Measurements from ENCODE around the gene NBEA. TPM values are rescaled to one million over a fixed set of nuclear protein-coding genes. Genes with fewer than 3 reads are reported as not detected.

NBEA gene
- total and polyA plus RNA-seq, 2 experiments from 2014 or later, result 9.1 to 29.1 TPM

GRCh38 chr13:35165205-35165604 lies 223.1 kb downstream of the NBEA start (continued):
- TF ChIP-seq ZNF462 (CRISPR knock-in tag; IDR thresholded peaks at IDR 0.05) (no peak), NANOG (IDR thresholded peaks at IDR 0.05; ENCODE audit: borderline replicate concordance) (no peak), EZH2 (IDR thresholded peaks at IDR 0.05; ENCODE audit: low read depth, unreplicated experiment) (no peak)

- H4K20me1 ChIP-seq (replicated peaks; ENCODE audit: insufficient read depth), result no peaks in the 10 kb centered on the region
- DNase-seq (ENCODE audit: low spot score) (no peak), ATAC-seq (no peak)
- Mint-ChIP-seq H3K27me3 (ENCODE audit: insufficient read depth, low read depth, poor library complexity) (no peaks in the 10 kb centered on the region), H3K27ac (no peak overlapping the region), H3K4me1 (no peaks in the 10 kb centered on the region), H3K36me3 (ENCODE audit: low read depth) (no peaks in the 10 kb centered on the region; the same call in 2 of the 3 replicates), H3K4me3 (no peak overlapping the region), H3K9me3 (no peaks in the 10 kb centered on the region)
- H3K9me2 ChIP-seq (ENCODE audit: insufficient read depth), result no peaks in the 10 kb centered on the region
- H2AFZ ChIP-seq, result no peak overlapping the region
- H3K27me3 ChIP-seq (ENCODE audit: insufficient read depth), result no peaks in the 10 kb centered on the region
- H3K4me1 ChIP-seq (ENCODE audit: insufficient read depth), result no peaks in the 10 kb centered on the region
- no peak overlapping the region for H3K4me2 ChIP-seq
- peaks cover 3% of the 10 kb centered on the region; the same call in 1 of the 2 replicates for H3K36me3 ChIP-seq (ENCODE audit: insufficient read depth)
- H3K27ac ChIP-seq (ENCODE audit: low read depth), result no peak overlapping the region
- H3K79me2 ChIP-seq (replicated peaks; ENCODE audit: insufficient read depth), result no peaks in the 10 kb centered on the region
- H3F3A ChIP-seq (replicated peaks; ENCODE audit: low read depth), result no peaks in the 10 kb centered on the region
- H3K4me3 ChIP-seq, result no peak overlapping the region
- TF ChIP-seq ZNF114 (CRISPR knock-in tag; IDR thresholded peaks at IDR 0.05) (no peak), EZH2 (IDR thresholded peaks at IDR 0.05; ENCODE audit: low read depth, unreplicated experiment) (no peak), CREB1 (CRISPR knock-in tag; IDR thresholded peaks at IDR 0.05; ENCODE audit: low read depth) (no peak), ETS1 (IDR thresholded peaks at IDR 0.05) (no peak), JUNB (IDR thresholded peaks at IDR 0.05; ENCODE audit: unreplicated experiment) (no peak), REST (IDR thresholded peaks at IDR 0.05; ENCODE audit: unreplicated experiment) (no peak), POLR2AphosphoS5 (IDR thresholded peaks at IDR 0.05; ENCODE audit: low read depth) (no peak), STAT1 (IDR thresholded peaks at IDR 0.05; ENCODE audit: unreplicated experiment) (no peak), NANOG (IDR thresholded peaks at IDR 0.05; ENCODE audit: borderline replicate concordance) (no peak)
These were observed 237.4 kb downstream of the NBEA start for GRCh38 chr13:35179494-35179893.

Data from GM23338 (cell line).